SK-N-MC (cell line): ENCODE results near the gene CWH43.
"Not testable (repeated sequence)": the region's sequence is repeated elsewhere in the genome, so short reads cannot be mapped to it uniquely, and the experiment has no call there.

ENCODE experiments used
- DNase-seq: peaks from one replicate; pipeline ENCODE4 v3.0.0-alpha.2; 2011; ENCODE audit warnings: low read depth, low spot score
- H3K27ac ChIP-seq: fragments of 200-600 bp; sonication (generic); 2 replicates; pipeline ENCODE4 v1.5.1; 2016; ENCODE audit warnings: mixed run types
- H3K36me3 ChIP-seq: fragments of 200-600 bp; sonication (generic); 2 replicates; pipeline ENCODE4 v1.6.1; 2017; ENCODE audit warnings: antibody characterized with exemption, low read length, mixed read lengths; ENCODE audit not compliant: insufficient read depth
- H3K4me3 ChIP-seq: fragments of 200-600 bp; sonication (generic); 2 replicates; pipeline ENCODE4 v1.5.1; 2016
- H3K9ac ChIP-seq: fragments of 200-600 bp; sonication (generic); 2 replicates; pipeline ENCODE4 v1.8.0; 2017; ENCODE audit warnings: mixed run types, mixed read lengths; ENCODE audit not compliant: insufficient read length
- H3K9me3 ChIP-seq: fragments of 200-600 bp; sonication (generic); 2 replicates; pipeline ENCODE4 v1.6.1; 2017; ENCODE audit warnings: low read depth, mild to moderate bottlenecking, antibody characterized with exemption, low read length, moderate library complexity, mixed read lengths
- EZH2 ChIP-seq: fragments of 200-600 bp; sonication (generic); IDR thresholded peaks from one replicate; pipeline ENCODE4 v1.6.1; 2017; ENCODE audit warnings: antibody characterized with exemption
- FOXP2 ChIP-seq: optimal IDR thresholded peaks from 2 replicates; pipeline ENCODE3; 2011; ENCODE audit warnings: mild to moderate bottlenecking, moderate library complexity; ENCODE audit not compliant: insufficient read depth; ENCODE audit errors: extremely low read length, control extremely low read depth
- POLR2AphosphoS5 ChIP-seq: IDR thresholded peaks from 2 replicates; pipeline ENCODE4 v1.6.1; 2012; ENCODE audit warnings: mild to moderate bottlenecking, low read depth, low read length, borderline replicate concordance

The CWH43 gene

DNA sequence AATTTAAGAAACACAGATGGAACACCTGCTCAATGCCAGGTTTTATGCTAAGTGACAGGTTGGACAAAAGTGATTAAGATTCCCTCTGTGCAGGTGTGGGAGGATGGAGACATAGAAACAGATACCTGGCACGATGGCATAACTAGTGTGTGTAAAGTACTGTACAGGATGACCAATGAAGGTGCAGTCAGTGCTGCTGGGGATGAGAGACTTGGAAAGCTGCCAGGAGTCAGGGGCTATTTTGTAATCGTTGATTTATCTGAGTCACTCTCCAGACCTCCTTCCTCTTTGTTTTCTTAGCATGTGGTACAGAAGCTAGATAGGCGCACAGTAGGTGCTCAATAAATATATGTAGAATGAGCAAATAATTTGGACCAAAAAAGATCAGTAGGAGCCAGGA, 58.2 kb downstream of the CWH43 start:
- no peak for DNase-seq
- no peaks in the 10 kb centered on the region for H3K9me3 ChIP-seq
- no peak overlapping the region for H3K27ac ChIP-seq
- no peak for TF ChIP-seq POLR2AphosphoS5
- no peak for TF ChIP-seq FOXP2
- no peak overlapping the region for H3K4me3 ChIP-seq
- no peaks in the 10 kb centered on the region for H3K36me3 ChIP-seq
- H3K9ac ChIP-seq: no peak overlapping the region

DNA sequence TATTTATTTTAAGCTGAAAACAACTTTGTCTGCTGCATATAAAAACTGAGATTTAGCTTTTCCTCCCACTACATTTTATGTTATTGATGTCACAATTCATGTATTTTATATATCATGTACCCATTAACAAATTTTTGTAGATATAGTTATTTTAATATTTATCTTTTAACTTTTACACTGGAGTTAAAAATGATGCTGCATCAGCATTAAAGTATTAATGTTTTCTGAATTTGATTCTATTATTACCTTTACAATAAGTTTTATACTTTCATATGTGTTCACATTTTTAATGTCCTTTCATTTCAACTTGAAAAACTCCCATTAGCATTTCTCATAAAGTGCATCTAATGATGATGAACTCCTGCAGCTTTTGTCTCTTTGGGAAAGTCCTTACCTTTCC, 72.2 kb downstream of the CWH43 start:
- DNase-seq: no peak
- TF ChIP-seq POLR2AphosphoS5: no peak
- no peak for TF ChIP-seq FOXP2
- TF ChIP-seq EZH2: no peak
- Histone ChIP-seq H3K36me3 (no peaks in the 10 kb centered on the region), H3K9me3 (no peaks in the 10 kb centered on the region), H3K27ac (no peak overlapping the region), H3K4me3 (no peak overlapping the region), H3K9ac (no peak overlapping the region)

DNA sequence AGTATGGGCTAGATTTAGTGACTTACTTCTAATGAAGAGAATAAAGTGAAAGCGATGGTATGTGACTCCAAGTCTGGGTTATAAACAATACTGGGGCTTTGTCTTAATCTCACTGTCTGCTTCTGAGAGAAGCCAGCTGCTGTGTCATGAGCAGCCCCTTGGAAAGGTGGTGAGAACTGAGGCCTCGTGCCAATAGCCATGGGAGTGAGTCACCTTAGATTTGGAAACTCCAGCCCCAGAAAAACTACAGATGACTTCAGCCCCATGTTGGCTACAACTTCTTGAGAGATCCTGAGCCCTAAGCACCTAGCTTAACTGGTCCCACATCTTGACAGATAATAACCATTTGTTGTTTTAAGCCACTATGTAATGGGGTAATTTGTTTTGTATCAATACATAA, 77.6 kb downstream of the CWH43 start:
- Histone ChIP-seq H3K9me3 (no peaks in the 10 kb centered on the region), H3K27ac (no peak overlapping the region), H3K36me3 (no peaks in the 10 kb centered on the region), H3K4me3 (no peak overlapping the region), H3K9ac (no peak overlapping the region)
- no peak for TF ChIP-seq POLR2AphosphoS5
- TF ChIP-seq EZH2: no peak
- no peak for TF ChIP-seq FOXP2
- no peak for DNase-seq

DNA sequence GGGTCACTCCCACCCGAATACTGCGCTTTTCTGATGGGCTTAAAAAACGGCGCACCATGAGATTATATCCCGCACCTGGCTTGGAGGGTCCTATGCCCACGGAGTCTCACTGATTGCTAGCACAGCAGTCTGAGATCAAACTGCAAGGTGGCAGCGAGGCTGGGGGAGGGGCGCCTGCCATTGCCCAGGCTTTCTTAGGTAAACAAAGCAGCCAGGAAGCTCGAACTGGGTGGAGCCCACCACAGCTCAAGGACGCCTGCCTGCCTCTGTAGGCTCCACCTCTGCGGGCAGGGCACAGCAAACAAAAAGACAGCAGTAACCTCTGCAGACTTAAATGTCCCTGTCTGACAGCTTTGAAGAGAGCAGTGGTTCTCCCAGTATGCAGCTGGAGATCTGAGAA, 86.1 kb downstream of the CWH43 start:
- not testable (repeated sequence) for H3K9ac ChIP-seq, H3K36me3 ChIP-seq, H3K4me3 ChIP-seq, H3K9me3 ChIP-seq, DNase-seq, H3K27ac ChIP-seq

DNA sequence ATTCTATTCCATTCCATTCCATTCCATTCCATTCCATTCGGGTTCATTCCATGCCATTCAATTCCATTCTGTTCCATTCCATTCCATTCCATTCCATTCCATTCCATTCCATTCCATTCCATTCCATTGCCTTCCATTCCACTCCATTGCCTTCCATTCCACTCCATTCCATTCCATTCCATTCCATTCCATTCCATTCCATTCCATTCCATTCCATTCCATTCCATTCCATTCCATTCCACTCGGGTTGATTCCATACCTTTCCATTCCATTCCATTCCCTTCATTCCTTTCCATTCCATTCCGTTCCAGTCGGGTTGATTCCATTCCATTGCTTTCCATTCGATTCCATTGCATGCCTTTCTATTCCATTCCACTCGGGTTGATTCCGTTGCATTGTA, 105.8 kb downstream of the CWH43 start:
- H3K36me3 ChIP-seq, H3K27ac ChIP-seq, DNase-seq, H3K9ac ChIP-seq, H3K4me3 ChIP-seq, H3K9me3 ChIP-seq: not testable (repeated sequence)

DNA sequence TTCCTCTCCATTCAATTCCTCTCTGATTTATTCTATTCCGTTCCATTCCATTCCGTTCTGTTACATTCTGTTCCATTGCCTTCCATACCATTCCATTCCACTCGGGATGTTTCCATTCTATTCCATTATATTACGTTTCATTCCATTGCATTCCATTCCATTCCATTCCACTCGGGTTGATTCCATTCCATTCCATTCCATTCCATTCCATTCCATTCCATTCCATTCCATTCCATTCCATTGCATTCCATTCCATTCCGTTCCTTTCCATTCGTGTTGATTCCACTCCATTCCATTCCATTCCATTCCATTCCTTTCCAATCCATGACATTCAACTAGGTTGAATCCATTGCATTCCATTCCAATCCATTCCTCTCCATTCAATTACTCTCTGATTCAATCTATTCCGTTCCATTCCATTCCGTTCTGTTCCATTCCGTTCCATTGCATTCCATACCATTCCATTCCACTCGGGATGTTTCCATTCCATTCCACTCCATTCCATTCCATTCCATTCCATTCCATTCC, 106.6 kb downstream of the CWH43 start:
- not testable (repeated sequence) for H3K27ac ChIP-seq, H3K9me3 ChIP-seq, H3K4me3 ChIP-seq, H3K9ac ChIP-seq, H3K36me3 ChIP-seq, DNase-seq

DNA sequence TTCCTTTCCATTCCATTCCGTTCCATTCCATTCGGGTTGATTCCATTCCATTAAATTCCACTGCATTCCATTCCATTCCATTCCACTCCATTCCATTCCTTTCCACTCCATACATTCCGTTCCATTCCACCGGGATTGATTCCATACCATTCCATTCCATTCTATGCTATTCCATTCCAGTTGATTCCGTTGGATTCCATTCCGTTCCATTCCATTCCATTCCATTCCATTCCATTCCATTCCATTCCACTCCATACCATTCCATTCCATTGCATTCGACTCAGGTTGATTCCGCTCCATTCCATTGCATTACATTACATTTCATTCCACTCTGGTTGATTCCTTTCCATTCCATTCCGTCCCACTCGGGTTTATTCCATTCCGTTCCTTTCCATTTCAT, 110.1 kb downstream of the CWH43 start:
- not testable (repeated sequence) for H3K9me3 ChIP-seq, H3K9ac ChIP-seq, H3K27ac ChIP-seq, H3K4me3 ChIP-seq, DNase-seq, H3K36me3 ChIP-seq

DNA sequence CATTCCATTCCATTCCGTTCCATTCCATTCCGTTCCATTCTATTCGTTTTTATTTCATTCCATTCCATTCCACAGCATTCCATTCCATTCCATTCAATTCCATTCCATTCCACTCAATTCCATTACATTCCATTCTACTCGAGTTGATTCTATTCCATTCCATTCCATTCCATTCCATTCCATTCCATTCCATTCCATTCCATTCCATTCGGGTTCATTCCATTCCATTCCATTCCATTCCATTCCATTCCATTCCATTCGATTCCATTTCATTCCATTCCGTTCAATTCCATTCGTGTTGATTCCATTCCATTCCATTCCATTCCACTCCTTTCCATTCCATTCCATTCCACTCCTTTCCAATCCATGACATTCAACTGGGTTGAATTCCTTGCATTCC, 110.6 kb downstream of the CWH43 start:
- not testable (repeated sequence) for H3K27ac ChIP-seq, H3K9ac ChIP-seq, H3K4me3 ChIP-seq, H3K9me3 ChIP-seq, DNase-seq, H3K36me3 ChIP-seq

DNA sequence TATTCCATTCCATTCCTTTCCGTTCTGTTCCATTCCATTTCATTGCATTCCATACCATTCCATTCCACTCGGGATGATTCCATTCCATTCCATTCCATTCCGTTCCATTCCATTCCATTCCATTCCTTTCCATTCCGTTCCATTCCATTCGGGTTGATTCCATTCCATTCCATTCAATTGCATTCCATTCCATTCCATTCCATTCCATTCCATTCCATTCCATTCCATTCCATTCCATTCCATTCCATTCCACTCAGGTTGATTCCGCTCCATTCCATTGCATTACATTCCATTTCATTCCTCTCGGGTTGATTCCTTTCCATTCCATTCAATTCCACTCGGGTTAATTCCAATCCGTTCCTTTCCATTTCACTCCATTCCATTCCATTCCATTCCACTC, 111.0 kb downstream of the CWH43 start:
- H3K36me3 ChIP-seq, H3K27ac ChIP-seq, DNase-seq, H3K4me3 ChIP-seq, H3K9ac ChIP-seq, H3K9me3 ChIP-seq: not testable (repeated sequence)

DNA sequence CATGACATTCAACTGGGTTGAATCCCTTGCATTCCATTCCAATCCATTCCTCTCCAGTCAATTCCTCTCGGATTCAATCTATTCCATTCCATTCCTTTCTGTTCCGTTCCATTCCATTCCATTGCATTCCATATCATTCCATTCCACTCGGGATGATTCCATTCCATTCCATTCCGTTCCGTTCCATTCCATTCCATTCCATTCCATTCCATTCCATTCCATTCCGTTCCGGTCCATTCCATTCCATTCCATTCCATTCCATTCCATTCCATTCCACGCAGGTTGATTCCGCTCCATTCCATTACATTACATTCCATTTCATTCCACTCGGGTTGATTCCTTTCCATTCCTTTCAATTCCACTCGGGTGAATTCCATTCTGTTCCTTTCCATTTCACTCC, 111.4 kb downstream of the CWH43 start:
- H3K9ac ChIP-seq, H3K27ac ChIP-seq, DNase-seq, H3K4me3 ChIP-seq, H3K36me3 ChIP-seq, H3K9me3 ChIP-seq: not testable (repeated sequence)

DNA sequence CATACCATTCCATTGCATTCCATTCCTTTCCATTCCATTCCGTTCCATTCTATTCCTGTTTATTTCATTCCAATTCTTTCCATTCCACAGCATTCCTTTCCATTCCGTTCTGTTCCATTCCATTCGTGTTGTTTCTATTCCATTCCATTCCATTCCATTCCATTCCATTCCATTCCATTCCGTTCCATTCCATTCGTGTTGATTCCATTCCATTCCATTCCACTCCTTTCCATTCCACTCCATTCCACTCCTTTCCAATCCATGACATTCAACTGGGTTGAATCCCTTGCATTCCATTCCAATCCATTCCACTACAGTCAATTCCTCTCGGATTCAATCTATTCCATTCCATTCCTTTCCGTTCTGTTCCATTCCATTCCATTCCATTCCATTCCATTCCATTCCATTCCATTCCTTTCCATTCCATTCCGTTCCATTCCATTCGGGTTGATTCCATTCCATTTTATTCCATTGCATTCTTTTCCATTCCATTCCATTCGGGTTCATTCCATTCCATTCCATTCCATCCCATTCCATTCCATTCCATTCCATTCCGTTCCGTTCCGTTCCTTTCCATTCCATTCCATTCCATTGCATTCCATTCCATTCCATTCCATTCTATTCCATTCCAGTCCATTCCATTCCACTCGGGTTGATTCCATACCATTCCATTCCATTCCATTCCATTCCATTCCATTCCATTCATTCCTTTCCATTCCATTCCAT, 112.1 kb downstream of the CWH43 start:
- not testable (repeated sequence) for H3K9ac ChIP-seq, H3K27ac ChIP-seq, DNase-seq, H3K4me3 ChIP-seq, H3K36me3 ChIP-seq
- peaks cover 10% of the 10 kb centered on the region for H3K9me3 ChIP-seq

DNA sequence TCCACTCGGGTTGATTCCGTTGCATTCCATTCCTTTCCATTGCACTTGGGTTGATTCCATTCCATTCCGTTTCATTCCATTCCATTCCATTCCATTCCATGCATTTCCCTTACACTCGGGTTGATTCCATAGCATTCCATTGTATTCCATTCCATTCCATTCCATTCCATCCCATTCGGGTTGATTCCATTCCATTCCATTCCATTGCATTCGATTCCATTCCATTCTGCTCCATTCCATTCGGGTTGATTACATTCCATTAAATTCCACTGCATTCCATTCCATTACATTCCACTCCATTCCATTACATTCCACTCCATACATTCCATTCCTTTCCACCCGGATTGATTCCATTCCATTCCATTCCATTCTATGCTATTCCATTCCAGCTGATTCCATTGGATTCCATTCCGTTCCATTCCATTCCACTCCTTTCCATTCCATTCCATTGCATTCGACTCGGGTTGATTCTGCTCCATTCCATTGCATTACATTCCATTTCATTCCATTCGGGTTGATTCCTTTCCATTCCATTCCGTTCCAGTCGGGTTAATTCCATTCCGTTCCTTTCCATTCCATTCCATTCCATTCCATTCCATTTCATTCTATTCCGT, 113.9 kb downstream of the CWH43 start:
- not testable (repeated sequence) for H3K4me3 ChIP-seq
- H3K9me3 ChIP-seq: peaks cover 18% of the 10 kb centered on the region

DNA sequence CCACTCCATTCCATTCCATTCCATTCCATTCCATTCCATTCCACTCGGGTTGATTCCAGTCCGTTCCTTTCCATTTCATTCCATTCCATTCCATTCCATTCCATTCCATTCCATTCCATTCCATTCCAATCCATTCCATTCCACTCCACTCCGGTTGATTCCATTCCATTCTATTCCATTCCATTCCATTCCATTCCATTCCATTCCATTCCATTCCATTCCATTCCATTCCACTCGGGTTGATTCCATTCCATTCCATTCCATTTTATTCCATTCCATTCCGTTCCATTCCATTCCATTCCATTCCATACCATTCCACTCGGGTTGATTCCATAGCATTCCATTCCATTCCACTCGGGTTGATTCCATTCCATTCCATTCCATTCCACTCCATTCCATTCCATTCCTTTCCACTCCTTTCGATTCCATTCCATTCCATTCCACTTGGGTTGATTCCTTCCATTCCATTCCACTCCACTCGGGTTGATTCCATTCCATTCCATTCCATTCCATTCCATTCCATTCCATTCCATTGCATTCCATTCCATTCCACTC, 116.3 kb downstream of the CWH43 start:
- H3K36me3 ChIP-seq, H3K4me3 ChIP-seq, H3K27ac ChIP-seq, DNase-seq, H3K9ac ChIP-seq: not testable (repeated sequence)
- H3K9me3 ChIP-seq: peaks cover 22% of the 10 kb centered on the region

More for the DNA sequence above, 113.9 kb downstream of the CWH43 start:
- not testable (repeated sequence) for H3K27ac ChIP-seq, H3K9ac ChIP-seq, H3K36me3 ChIP-seq, DNase-seq
